GM19025 (cell line): Measurements from ENCODE around the gene DLX2.
"Not testable (repeated sequence)": the region's sequence is repeated elsewhere in the genome, so short reads cannot be mapped to it uniquely, and the experiment has no call there.

Experiments
- ATAC-seq: cut with Tn5 transposase; IDR thresholded peaks from one replicate; pipeline ENCODE4 v1.9.1; 2021; ENCODE audit warnings: mild to moderate bottlenecking, low read depth, moderate library complexity; ENCODE audit not compliant: unreplicated experiment

Gene DLX2

GRCh38 chr2:172102391-172103359 lies at the start of gene DLX2:
TSS of gene DLX2 (minus strand) at chr2:172102900. CDS start at chr2:172102538, 362 bp downstream.
- peak; percentile 78 for ATAC-seq

GRCh38 chr2:172147944-172148650 lies 45.4 kb upstream of the DLX2 start:
- no peak for ATAC-seq

DNA sequence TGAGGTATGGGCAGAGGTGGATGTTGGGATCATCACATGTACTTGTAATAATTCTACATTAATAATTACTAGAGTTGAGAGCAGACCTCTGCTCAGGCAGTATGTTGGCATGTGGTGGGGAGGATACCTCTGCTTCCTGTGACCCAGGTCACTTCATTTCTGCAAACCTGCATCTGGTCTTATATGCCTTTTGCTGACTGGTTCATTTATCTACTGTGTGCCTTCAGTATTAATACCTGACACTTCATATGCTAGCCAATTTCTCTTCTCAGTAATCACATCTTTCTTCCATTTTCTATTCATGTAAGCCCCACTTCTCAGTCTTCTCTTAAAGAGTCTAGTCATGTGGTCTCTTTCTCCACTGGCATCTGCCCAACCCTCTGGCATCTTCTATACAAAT lies 41.1 kb upstream of the DLX2 start:
- ATAC-seq: no peak

GRCh38 chr2:172138727-172139126 lies 36.0 kb upstream of the DLX2 start:
- not testable (repeated sequence) for ATAC-seq

DNA sequence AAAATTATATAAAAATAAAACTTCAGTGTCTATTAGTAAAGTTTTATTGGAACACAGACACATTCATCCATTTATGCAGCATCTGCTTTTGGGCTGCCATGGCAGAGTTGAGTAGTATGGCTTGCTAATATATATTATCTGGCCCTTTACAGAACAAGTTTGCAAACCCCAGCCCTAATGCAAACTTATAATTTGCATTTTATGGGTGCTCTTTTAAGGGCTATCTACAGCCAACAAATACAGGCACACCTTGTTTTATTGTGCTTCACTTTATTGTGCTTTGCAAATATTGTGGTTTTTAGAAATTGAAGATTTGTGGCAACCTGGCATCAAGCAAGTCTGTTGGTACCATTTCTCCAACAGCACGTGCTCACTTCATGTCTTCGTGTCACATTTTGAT lies 35.2 kb upstream of the DLX2 start:
- ATAC-seq: no peak

DNA sequence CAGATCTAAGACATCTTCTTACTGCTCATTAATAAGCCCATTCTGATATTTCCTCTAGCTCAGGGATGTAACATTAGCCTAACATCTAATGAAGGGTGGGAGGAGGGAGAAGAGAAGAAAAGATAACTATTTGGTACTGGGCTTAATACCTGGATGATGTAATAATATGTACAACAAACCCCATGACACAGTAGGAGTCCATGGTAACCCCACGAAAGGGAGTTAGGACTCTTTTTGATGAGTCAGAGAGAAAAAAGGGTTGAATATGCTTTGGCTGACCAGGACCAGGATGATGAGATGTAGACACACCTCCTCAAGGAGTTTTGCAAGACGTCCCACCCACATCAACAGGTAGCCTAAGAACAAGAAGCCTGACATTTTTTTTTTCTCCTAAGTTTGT lies 34.4 kb upstream of the DLX2 start:
- no peak for ATAC-seq

- ATAC-seq: no peak
Observed at GRCh38 chr2:172135446-172135845, 32.7 kb upstream of the DLX2 start.

- no peak for ATAC-seq
Observed at GRCh38 chr2:172134270-172134669, 31.6 kb upstream of the DLX2 start.

GRCh38 chr2:172131713-172132555 lies 29.2 kb upstream of the DLX2 start:
- ATAC-seq: no peak

DNA sequence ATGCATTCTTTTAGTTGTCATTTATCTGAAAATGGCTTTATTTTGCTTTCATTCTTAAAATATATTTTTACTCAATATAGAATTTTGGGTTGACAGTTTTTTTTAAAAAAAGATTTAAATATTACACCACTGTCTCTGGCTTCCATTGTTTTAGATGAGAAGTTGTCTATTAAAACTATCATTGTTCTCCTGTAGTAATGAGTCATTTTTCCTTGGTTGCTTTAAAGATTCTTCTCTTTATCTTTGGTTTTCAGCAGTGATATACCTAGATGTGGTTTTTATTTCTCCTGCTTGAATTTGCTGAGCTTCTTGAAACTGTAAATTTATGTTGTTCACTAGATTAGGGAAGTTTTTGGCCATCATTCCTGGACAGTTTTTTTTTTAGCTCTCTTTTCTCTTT lies 26.7 kb upstream of the DLX2 start:
- ATAC-seq: no peak

GRCh38 chr2:172128484-172128883 lies 25.8 kb upstream of the DLX2 start:
- ATAC-seq: no peak

DNA sequence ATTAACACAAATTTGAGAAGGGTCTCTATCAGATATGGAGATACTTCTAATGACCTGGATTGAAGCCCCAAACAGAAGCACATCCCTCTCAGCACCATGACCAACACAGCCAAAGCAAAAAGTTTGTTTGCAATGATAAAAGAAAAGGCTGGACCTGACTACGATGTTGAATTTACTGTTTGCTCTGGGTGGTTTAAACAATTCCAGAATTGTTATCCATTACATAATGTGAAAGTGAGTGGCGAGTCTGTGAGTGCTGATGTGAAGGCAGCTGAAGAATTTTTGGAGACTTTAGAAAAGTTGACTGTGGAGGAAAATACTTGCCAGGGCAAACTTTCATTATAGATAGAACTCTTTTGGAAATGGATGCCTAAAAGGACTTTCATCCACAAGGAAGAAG lies 17.4 kb upstream of the DLX2 start:
- ATAC-seq: no peak

DNA sequence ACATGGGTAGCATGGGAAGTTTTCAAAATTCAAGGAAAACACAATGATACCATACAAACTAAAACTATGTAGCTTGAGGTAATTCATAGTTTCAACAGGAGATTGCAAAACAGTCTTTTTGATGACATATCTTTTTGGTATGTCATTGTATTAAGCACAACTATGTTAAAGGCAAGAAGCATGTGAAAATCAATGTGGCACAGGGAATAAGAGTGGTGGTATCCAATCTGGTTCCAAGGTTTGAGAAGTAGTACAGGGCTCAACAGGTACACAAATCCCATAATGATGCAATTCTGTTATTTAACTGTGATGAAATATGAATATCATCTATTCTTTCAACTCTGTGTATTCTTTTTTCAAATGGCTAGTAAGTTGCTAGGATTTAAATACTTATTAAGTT lies 16.4 kb upstream of the DLX2 start:
- ATAC-seq: no peak

DNA sequence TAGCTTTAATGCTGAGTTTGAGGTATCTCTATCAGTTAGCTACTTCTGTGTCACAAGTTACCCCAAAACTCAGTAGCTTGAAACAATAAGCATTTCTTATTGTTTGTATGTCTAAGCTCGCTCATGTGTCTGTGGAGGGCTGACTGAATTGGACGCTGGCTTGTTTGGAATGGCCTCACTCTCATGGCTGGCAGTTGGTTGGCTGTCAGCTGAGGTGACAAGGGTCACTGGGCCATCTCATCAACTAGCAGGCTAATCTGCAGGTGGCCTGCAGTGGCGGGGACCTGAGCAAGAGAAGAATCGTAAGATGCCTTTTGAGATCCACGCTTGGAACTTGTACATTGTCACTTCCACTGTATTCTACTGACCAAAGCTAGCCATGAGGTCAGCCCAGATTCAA lies 13.4 kb upstream of the DLX2 start:
- ATAC-seq: no peak

GRCh38 chr2:172114579-172114978 lies 11.9 kb upstream of the DLX2 start:
- ATAC-seq: no peak

DNA sequence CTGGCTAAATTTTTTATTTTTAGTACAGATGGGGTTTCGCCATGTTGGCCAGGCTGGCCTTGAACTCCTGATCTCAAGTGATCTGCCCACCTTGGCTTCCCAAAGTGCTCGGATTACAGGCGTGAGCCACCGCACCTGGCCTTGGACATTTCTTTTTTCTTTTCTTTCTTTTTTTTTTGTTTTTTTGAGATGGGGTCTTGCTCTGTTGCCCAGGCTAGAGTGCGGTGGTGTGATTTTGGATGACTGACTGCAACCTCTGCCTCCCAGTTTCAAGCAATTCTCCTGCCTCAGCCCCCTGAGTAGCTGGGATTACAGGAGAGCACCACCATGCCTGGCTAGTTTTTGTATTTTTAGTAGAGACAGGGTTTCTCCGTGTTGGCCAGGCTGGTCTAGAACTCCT lies 11.5 kb upstream of the DLX2 start:
- not testable (repeated sequence) for ATAC-seq

GRCh38 chr2:172113617-172114016 lies 10.9 kb upstream of the DLX2 start:
- ATAC-seq: no peak

- no peak for ATAC-seq
Observed at GRCh38 chr2:172109988-172110811, 7.5 kb upstream of the DLX2 start.

GRCh38 chr2:172109256-172109987 lies 6.7 kb upstream of the DLX2 start:
- ATAC-seq: no peak
